Activated T-helper 1 cell treated with anti-CD3 and anti-CD28 coated beads, Interleukin-12 subunit alpha, Interleukin-12 subunit beta, Interleukin-2, Interleukin-4 antibody, amounts not matched to agents 30 ng/mL and 10 ng/mL and 1 ng/mL, durations not matched to agents 14 hours and 24 hours and 36 hours (primary cell): ENCODE results near the gene NKAIN2. TPM values are rescaled to one million over a fixed set of nuclear protein-coding genes. Genes with fewer than 3 reads are reported as not detected.

Experiments
- DNase-seq: peaks from one replicate; pipeline ENCODE4 v3.0.0; 2021; ENCODE audit warnings: low spot score
- H3K27ac Mint-ChIP-seq: one replicate; pipeline ENCODE4 v1.8.0; 2021; ENCODE audit warnings: mild to moderate bottlenecking, mixed read lengths
- H3K27me3 Mint-ChIP-seq: one replicate; pipeline ENCODE4 v1.8.0; 2022; ENCODE audit warnings: mild to moderate bottlenecking, moderate library complexity, mixed read lengths; ENCODE audit not compliant: insufficient read depth
- H3K36me3 Mint-ChIP-seq: one replicate; pipeline ENCODE4 v1.8.0; 2021; ENCODE audit warnings: low read depth, mixed read lengths
- H3K4me1 Mint-ChIP-seq: one replicate; pipeline ENCODE4 v1.8.0; 2021; ENCODE audit warnings: low read depth, mixed read lengths
- H3K4me3 Mint-ChIP-seq: one replicate; pipeline ENCODE4 v1.8.0; 2021; ENCODE audit warnings: mild to moderate bottlenecking, moderate library complexity, mixed read lengths
- H3K9me3 Mint-ChIP-seq: one replicate; pipeline ENCODE4 v1.8.0; 2021; ENCODE audit warnings: mixed read lengths
- intact Hi-C: fragments of 100-400 bp; cut with micrococcal nuclease; formaldehyde crosslinking; loops from one replicate; pipeline ENCODE4 v1.15.1; 2024
- total RNA-seq: library from RNA; stranded (reverse); gene quantifications from 2 replicates; pipeline ENCODE4 v1.2.3, GENCODE V29; 2022

Gene NKAIN2
- total RNA-seq, 1 donor from 2014 or later = not detected

GRCh38 chr6:124604719-124605118, 801.1 kb downstream of the NKAIN2 start:
- Mint-ChIP-seq H3K36me3 (no peaks in the 10 kb centered on the region), H3K27me3 (no peaks in the 10 kb centered on the region), H3K4me1 (no peaks in the 10 kb centered on the region), H3K4me3 (no peak overlapping the region), H3K9me3 (no peaks in the 10 kb centered on the region), H3K27ac (no peak overlapping the region)
- no peak for DNase-seq
- intact Hi-C loops = no loop called here

- Mint-ChIP-seq H3K36me3 (no peaks in the 10 kb centered on the region), H3K9me3 (no peaks in the 10 kb centered on the region), H3K4me3 (no peak overlapping the region), H3K27ac (no peak overlapping the region), H3K4me1 (no peaks in the 10 kb centered on the region), H3K27me3 (no peaks in the 10 kb centered on the region)
- intact Hi-C loops = no loop called here
- DNase-seq = no peak
Observed at GRCh38 chr6:124607119-124607627, 803.5 kb downstream of the NKAIN2 start.

- no peaks in the 10 kb centered on the region for H3K4me1 Mint-ChIP-seq
- no peak for DNase-seq
- H3K4me3 Mint-ChIP-seq = no peak overlapping the region
- no peaks in the 10 kb centered on the region for H3K36me3 Mint-ChIP-seq
- H3K27me3 Mint-ChIP-seq = no peaks in the 10 kb centered on the region
- no peak overlapping the region for H3K27ac Mint-ChIP-seq
- no peaks in the 10 kb centered on the region for H3K9me3 Mint-ChIP-seq
- intact Hi-C loops = no loop called here
Observed at GRCh38 chr6:124613031-124613430, 809.4 kb downstream of the NKAIN2 start.

- H3K36me3 Mint-ChIP-seq = no peaks in the 10 kb centered on the region
- H3K4me1 Mint-ChIP-seq = no peaks in the 10 kb centered on the region
- H3K27ac Mint-ChIP-seq = no peak overlapping the region
- no peaks in the 10 kb centered on the region for H3K27me3 Mint-ChIP-seq
- DNase-seq = no peak
- no peak overlapping the region for H3K4me3 Mint-ChIP-seq
- intact Hi-C loops = no loop called here
- H3K9me3 Mint-ChIP-seq = no peaks in the 10 kb centered on the region
Observed at GRCh38 chr6:124622351-124622750, 818.7 kb downstream of the NKAIN2 start.

- DNase-seq = no peak
- Mint-ChIP-seq H3K36me3 (no peaks in the 10 kb centered on the region), H3K27ac (no peak overlapping the region), H3K4me3 (no peak overlapping the region), H3K9me3 (no peaks in the 10 kb centered on the region), H3K4me1 (no peaks in the 10 kb centered on the region), H3K27me3 (no peaks in the 10 kb centered on the region)
- intact Hi-C loops = no loop called here
Observed at GRCh38 chr6:124633655-124634054, 830.0 kb downstream of the NKAIN2 start.

GRCh38 chr6:124640432-124640831, 836.8 kb downstream of the NKAIN2 start:
- no peak for DNase-seq
- Mint-ChIP-seq H3K27ac (no peak overlapping the region), H3K36me3 (no peaks in the 10 kb centered on the region), H3K27me3 (no peaks in the 10 kb centered on the region), H3K4me3 (no peak overlapping the region), H3K9me3 (no peaks in the 10 kb centered on the region), H3K4me1 (no peaks in the 10 kb centered on the region)
- intact Hi-C loops = no loop called here

- Mint-ChIP-seq H3K27ac (no peak overlapping the region), H3K9me3 (no peaks in the 10 kb centered on the region), H3K27me3 (no peaks in the 10 kb centered on the region), H3K36me3 (no peaks in the 10 kb centered on the region), H3K4me1 (no peaks in the 10 kb centered on the region), H3K4me3 (no peak overlapping the region)
- intact Hi-C loops = no loop called here
- DNase-seq = no peak
Observed at GRCh38 chr6:124655866-124656265, 852.2 kb downstream of the NKAIN2 start.

- no peaks in the 10 kb centered on the region for H3K9me3 Mint-ChIP-seq
- no peak for DNase-seq
- H3K4me3 Mint-ChIP-seq = no peak overlapping the region
- no peaks in the 10 kb centered on the region for H3K36me3 Mint-ChIP-seq
- no peaks in the 10 kb centered on the region for H3K27me3 Mint-ChIP-seq
- intact Hi-C loops = no loop called here
- H3K4me1 Mint-ChIP-seq = no peaks in the 10 kb centered on the region
- no peak overlapping the region for H3K27ac Mint-ChIP-seq
Observed at GRCh38 chr6:124658053-124658452, 854.4 kb downstream of the NKAIN2 start.

- DNase-seq = no peak
- Mint-ChIP-seq H3K27ac (no peak overlapping the region), H3K36me3 (no peaks in the 10 kb centered on the region), H3K9me3 (no peaks in the 10 kb centered on the region), H3K4me3 (no peak overlapping the region), H3K27me3 (no peaks in the 10 kb centered on the region), H3K4me1 (no peaks in the 10 kb centered on the region)
- intact Hi-C loops = no loop called here
Observed at GRCh38 chr6:124659427-124659826, 855.8 kb downstream of the NKAIN2 start.

- H3K4me3 Mint-ChIP-seq = no peak overlapping the region
- H3K27ac Mint-ChIP-seq = no peak overlapping the region
- no peaks in the 10 kb centered on the region for H3K9me3 Mint-ChIP-seq
- no peaks in the 10 kb centered on the region for H3K4me1 Mint-ChIP-seq
- H3K36me3 Mint-ChIP-seq = no peaks in the 10 kb centered on the region
- intact Hi-C loops = no loop called here
- DNase-seq = no peak
- H3K27me3 Mint-ChIP-seq = no peaks in the 10 kb centered on the region
Observed at GRCh38 chr6:124660185-124660584, 856.5 kb downstream of the NKAIN2 start.

GRCh38 chr6:124661097-124661661, 857.5 kb downstream of the NKAIN2 start:
- Mint-ChIP-seq H3K36me3 (no peaks in the 10 kb centered on the region), H3K4me1 (no peaks in the 10 kb centered on the region), H3K27me3 (no peaks in the 10 kb centered on the region), H3K27ac (no peak overlapping the region), H3K4me3 (no peak overlapping the region), H3K9me3 (no peaks in the 10 kb centered on the region)
- DNase-seq = no peak
- intact Hi-C loops = no loop called here

GRCh38 chr6:124668028-124668427, 864.4 kb downstream of the NKAIN2 start:
- Mint-ChIP-seq H3K36me3 (no peaks in the 10 kb centered on the region), H3K4me1 (no peaks in the 10 kb centered on the region), H3K9me3 (no peaks in the 10 kb centered on the region), H3K27ac (no peak overlapping the region), H3K4me3 (no peak overlapping the region), H3K27me3 (no peaks in the 10 kb centered on the region)
- intact Hi-C loops = no loop called here
- DNase-seq = no peak

GRCh38 chr6:124669713-124670480, 866.2 kb downstream of the NKAIN2 start:
- H3K27ac Mint-ChIP-seq = no peak overlapping the region
- no peaks in the 10 kb centered on the region for H3K4me1 Mint-ChIP-seq
- H3K4me3 Mint-ChIP-seq = no peak overlapping the region
- DNase-seq = no peak
- no peaks in the 10 kb centered on the region for H3K9me3 Mint-ChIP-seq
- H3K36me3 Mint-ChIP-seq = no peaks in the 10 kb centered on the region
- no peaks in the 10 kb centered on the region for H3K27me3 Mint-ChIP-seq
- intact Hi-C loops = no loop called here
